Endothelial cell of umbilical vein (primary cell): ENCODE measurements around the gene SF3B1. TPM values are rescaled to one million over a fixed set of nuclear protein-coding genes. Genes with fewer than 3 reads are reported as not detected.
"Not testable (repeated sequence)": the region's sequence is repeated elsewhere in the genome, so short reads cannot be mapped to it uniquely, and the experiment has no call there.

ENCODE experiments used
- BruUV-seq: library from RNA; stranded (reverse); fragments of 400-500 nt; replicated peaks from 2 replicates; lab custom pipeline; 2021; lab: Mats Ljungman, UMichigan
- CTCF ChIA-PET: fragments of 300-600, 350-600 bp; sonication (Branson Sonifier 250); formaldehyde crosslinking; loops from one replicate; lab custom pipeline; 2021; ENCODE audit warnings: antibody characterized with exemption, inconsistent platforms; lab: Charles Lee
- POLR2A ChIA-PET: fragments of 300-600, 350-600 bp; sonication (Branson Sonifier 250); formaldehyde crosslinking; loops from one replicate; lab custom pipeline; 2021; ENCODE audit warnings: antibody characterized with exemption, inconsistent platforms; lab: Charles Lee
- DNase-seq: peaks from one replicate; pipeline ENCODE4 v3.0.0-alpha.2; 2011; ENCODE audit warnings: low read depth, low spot score
- FAIRE-seq: peaks from 2 replicates; lab custom pipeline; 2011; peaks lifted over from hg19 to GRCh38; lab: Jason Lieb, UNC
- H2AFZ ChIP-seq: 2 replicates; pipeline ENCODE4 v1.6.0; 2012; ENCODE audit warnings: low read depth, low read length, control low read depth, inconsistent platforms
- H3K27ac ChIP-seq: 2 replicates; pipeline ENCODE4 v1.5.1; 2011; ENCODE audit warnings: low read depth, mild to moderate bottlenecking, control low read depth, low read length, moderate library complexity; ENCODE audit not compliant: insufficient read depth
- H3K27me3 ChIP-seq, 2 experiments: 2 replicates each; pipeline versions ENCODE4 v1.6.0 to v1.6.1; 2011; ENCODE audit warnings: low read length in 2 of 2, mixed read lengths in 1 of 2; ENCODE audit not compliant: control insufficient read depth in 2 of 2, insufficient read depth in 2 of 2
- H3K36me3 ChIP-seq, 2 experiments: 2 replicates in 1 of 2; 3 replicates in 1 of 2; pipeline ENCODE4 v1.5.1; 2011; ENCODE audit warnings: low read length in 2 of 2, mild to moderate bottlenecking in 1 of 2, moderate library complexity in 1 of 2; ENCODE audit not compliant: control insufficient read depth in 2 of 2, insufficient read depth in 2 of 2; ENCODE audit errors: extremely low read depth in 1 of 2
- H3K4me1 ChIP-seq: 3 replicates; pipeline ENCODE4 v1.5.1; 2011; ENCODE audit warnings: mild to moderate bottlenecking, low read length; ENCODE audit not compliant: control insufficient read depth, insufficient read depth; ENCODE audit errors: extremely low read depth
- H3K4me2 ChIP-seq: 2 replicates; pipeline ENCODE4 v1.6.1; 2011; ENCODE audit warnings: low read length, control low read depth, mixed read lengths; ENCODE audit not compliant: insufficient read depth
- H3K4me3 ChIP-seq, 3 experiments: fragments of 200-600 bp in 1 of 3; sonication (generic), shearing (Covaris generic) in 1 of 3; replicated peaks in 1 of 3; 2 replicates each; pipeline ENCODE4 v1.5.1; 2011 to 2016; ENCODE audit warnings: control low read depth in 3 of 3, low read length in 3 of 3, mild to moderate bottlenecking in 2 of 3, inconsistent platforms in 1 of 3, low read depth in 1 of 3, moderate library complexity in 1 of 3; ENCODE audit not compliant: insufficient read depth in 1 of 3
- H3K79me2 ChIP-seq: 2 replicates; pipeline ENCODE4 v1.6.0; 2012; ENCODE audit warnings: low read length, inconsistent platforms; ENCODE audit not compliant: control insufficient read depth, insufficient read depth
- H3K9ac ChIP-seq: replicated peaks from 2 replicates; pipeline ENCODE3; 2011; ENCODE audit warnings: low read length, control low read depth; ENCODE audit not compliant: insufficient read depth; ENCODE audit errors: extremely low read depth
- H3K9me1 ChIP-seq: replicated peaks from 3 replicates; pipeline ENCODE4 v1.6.0; 2011; ENCODE audit warnings: mild to moderate bottlenecking, low read length; ENCODE audit not compliant: control insufficient read depth, insufficient read depth; ENCODE audit errors: extremely low read depth
- H3K9me3 ChIP-seq: replicated peaks from 2 replicates; pipeline ENCODE4 v1.5.1; 2012; ENCODE audit warnings: low read length, inconsistent platforms; ENCODE audit not compliant: control insufficient read depth, insufficient read depth
- H4K20me1 ChIP-seq: replicated peaks from 2 replicates; pipeline ENCODE3; 2011; ENCODE audit warnings: mild to moderate bottlenecking, low read length; ENCODE audit not compliant: control insufficient read depth, insufficient read depth; ENCODE audit errors: extremely low read depth
- EZH2 ChIP-seq: IDR thresholded peaks from 2 replicates; pipeline ENCODE4 v1.6.1; 2012; ENCODE audit warnings: borderline replicate concordance, low read depth, mild to moderate bottlenecking, moderate library complexity, low read length, inconsistent platforms; ENCODE audit not compliant: severe bottlenecking
- FOS ChIP-seq: IDR thresholded peaks from 2 replicates; pipeline ENCODE4 v1.6.1; 2011; ENCODE audit warnings: mild to moderate bottlenecking, low read length, moderate library complexity, borderline replicate concordance; ENCODE audit not compliant: insufficient read depth
- GATA2 ChIP-seq: IDR thresholded peaks from 2 replicates; pipeline ENCODE4 v1.7.0; 2011; ENCODE audit warnings: low read depth, mild to moderate bottlenecking, moderate library complexity, mixed read lengths, low read length; ENCODE audit not compliant: insufficient read length, insufficient read depth
- JUN ChIP-seq: IDR thresholded peaks from 2 replicates; pipeline ENCODE4 v1.6.1; 2011; ENCODE audit warnings: borderline replicate concordance, low read depth; ENCODE audit not compliant: insufficient read length, insufficient read depth
- MAX ChIP-seq: IDR thresholded peaks from 2 replicates; pipeline ENCODE4 v1.6.1; 2011; ENCODE audit not compliant: insufficient read depth, insufficient read length
- MYC ChIP-seq: IDR thresholded peaks from one replicate; pipeline ENCODE4 v1.6.1; 2011; ENCODE audit warnings: mild to moderate bottlenecking, low read depth, low read length
- POLR2A ChIP-seq: IDR thresholded peaks from 2 replicates; pipeline ENCODE4 v1.6.1; 2012; ENCODE audit warnings: low read depth, mild to moderate bottlenecking, control low read depth, low read length
- POLR2AphosphoS5 ChIP-seq: IDR thresholded peaks from 2 replicates; pipeline ENCODE4 v1.6.1; 2012; ENCODE audit warnings: low read depth, mild to moderate bottlenecking, control low read depth, low read length, moderate library complexity; ENCODE audit not compliant: insufficient read depth
- dilution Hi-C: fragments of 300-500 bp; cut with MboI; formaldehyde crosslinking; loops from one replicate; pipeline ENCODE4 v1.15.0; 2019; ENCODE audit warnings: low sequenced_read_pairs; ENCODE audit not compliant: extremely low pct_ligation_motif_present
- intact Hi-C: fragments of 100-400 bp; cut with micrococcal nuclease; formaldehyde crosslinking; loops from one replicate; pipeline ENCODE4 v1.10.0; 2022
- polyA plus RNA-seq, 4 experiments: library from polyadenylated mRNA; depleted of rRNA in 3 of 4; stranded (reverse) in 3 of 4; unstranded in 1 of 4; fragments of >200 nt; gene quantifications; 2 replicates each; pipeline versions ENCODE4 v1.2.1 to v1.2.3, GENCODE V29; 2011 to 2012; ENCODE audit warnings: missing spikeins in 1 of 4
- total RNA-seq: library from RNA; stranded (reverse); gene quantifications from 2 replicates; pipeline ENCODE4 v1.2.3, GENCODE V29; 2021
- TF ChIP-seq, protein P1 (sequence below), 2 donors: IDR thresholded peaks; 1 replicate in 1 of 2; 2 replicates in 1 of 2; pipeline ENCODE4 v1.5.1; 2011; ENCODE audit warnings: low read length in 2 of 2, mild to moderate bottlenecking in 2 of 2, moderate library complexity in 2 of 2, control low read depth in 1 of 2, inconsistent platforms in 1 of 2, low read depth in 1 of 2; ENCODE audit not compliant: insufficient read depth in 1 of 2; ENCODE audit errors: extremely low read depth in 1 of 2

SF3B1 gene
- total and polyA plus RNA-seq, 2 donors (not counting 3 experiments of a cell fraction or from before 2014, with no cell fraction given) = 234 to 321 TPM

- BruUV-seq = no TSS peak
- Histone ChIP-seq H3K9me1 (no peaks in the 10 kb centered on the region), H2AFZ (no peak overlapping the region), H3K9ac (no peak overlapping the region), H3K79me2 (no peaks in the 10 kb centered on the region), H3K27ac (no peak overlapping the region), H4K20me1 (no peaks in the 10 kb centered on the region), H3K4me2 (no peak overlapping the region), H3K9me3 (no peaks in the 10 kb centered on the region), H3K27me3 (peaks cover 0 to 2% of the 10 kb centered on the region in 2 experiments), H3K36me3 (no peaks in the 10 kb centered on the region), H3K4me3 (no peak overlapping the region), H3K4me1 (peaks cover 3% of the 10 kb centered on the region)
- no peak for TF ChIP-seq POLR2AphosphoS5
- TF ChIP-seq POLR2A = no peak
- no peak for TF ChIP-seq MAX
- no peak for TF ChIP-seq JUN
- TF ChIP-seq MYC = no peak
- no peak for TF ChIP-seq EZH2
- no peak for TF ChIP-seq FOS
- TF ChIP-seq, protein P1, sequence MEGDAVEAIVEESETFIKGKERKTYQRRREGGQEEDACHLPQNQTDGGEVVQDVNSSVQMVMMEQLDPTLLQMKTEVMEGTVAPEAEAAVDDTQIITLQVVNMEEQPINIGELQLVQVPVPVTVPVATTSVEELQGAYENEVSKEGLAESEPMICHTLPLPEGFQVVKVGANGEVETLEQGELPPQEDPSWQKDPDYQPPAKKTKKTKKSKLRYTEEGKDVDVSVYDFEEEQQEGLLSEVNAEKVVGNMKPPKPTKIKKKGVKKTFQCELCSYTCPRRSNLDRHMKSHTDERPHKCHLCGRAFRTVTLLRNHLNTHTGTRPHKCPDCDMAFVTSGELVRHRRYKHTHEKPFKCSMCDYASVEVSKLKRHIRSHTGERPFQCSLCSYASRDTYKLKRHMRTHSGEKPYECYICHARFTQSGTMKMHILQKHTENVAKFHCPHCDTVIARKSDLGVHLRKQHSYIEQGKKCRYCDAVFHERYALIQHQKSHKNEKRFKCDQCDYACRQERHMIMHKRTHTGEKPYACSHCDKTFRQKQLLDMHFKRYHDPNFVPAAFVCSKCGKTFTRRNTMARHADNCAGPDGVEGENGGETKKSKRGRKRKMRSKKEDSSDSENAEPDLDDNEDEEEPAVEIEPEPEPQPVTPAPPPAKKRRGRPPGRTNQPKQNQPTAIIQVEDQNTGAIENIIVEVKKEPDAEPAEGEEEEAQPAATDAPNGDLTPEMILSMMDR (IDR thresholded peaks at IDR 0.05; ENCODE audit: extremely low read depth in 1 of 2, insufficient read depth in 1 of 2, low read depth in 1 of 2, low read length in 2 of 2) = no peak
- TF ChIP-seq GATA2 = no peak
- ChIA-PET CTCF (interaction anchor here (1.0 kb wide), 1 partner anchor 259 kb away, joined by 3 read pairs; no protein-coding TSS in a partner anchor), POLR2A (interaction anchor here (0.7 kb wide), 1 partner anchor 252 kb away, joined by 6 read pairs; no protein-coding TSS in a partner anchor)
- no peak for DNase-seq
- intact Hi-C loops (no loop called here), dilution Hi-C loops (no loop called here)
- no peak for FAIRE-seq
Observed at GRCh38 chr2:197372592-197372991, 62.2 kb downstream of the SF3B1 start.

GRCh38 chr2:197370664-197371063 lies 64.2 kb downstream of the SF3B1 start:
- H3K9me1 ChIP-seq, BruUV-seq, H3K27me3 ChIP-seq, dilution Hi-C loops, H3K4me1 ChIP-seq, H2AFZ ChIP-seq, FAIRE-seq, DNase-seq, H3K4me2 ChIP-seq, intact Hi-C loops, H3K4me3 ChIP-seq, H3K36me3 ChIP-seq, POLR2A ChIA-PET, H3K79me2 ChIP-seq, H3K9ac ChIP-seq, H3K9me3 ChIP-seq, H4K20me1 ChIP-seq, H3K27ac ChIP-seq: not testable (repeated sequence)
- CTCF ChIA-PET = interaction anchor here (1.2 kb wide), 1 partner anchor 257 kb away, joined by 3 read pairs; no protein-coding TSS in a partner anchor
